ENCODE results near the gene VRK3.

The VRK3 gene

GRCh38 chr19:49985871-49986270 lies 39.3 kb downstream of the VRK3 start:
- no peaks in the 10 kb centered on the region for H3K4me1 ChIP-seq (ENCODE audit: insufficient read depth, low read length, severe bottlenecking)
- no peaks in the 10 kb centered on the region for H3K79me2 ChIP-seq (ENCODE audit: insufficient read depth, low read length)
- no peaks in the 10 kb centered on the region for H3K9me2 ChIP-seq (ENCODE audit: low read depth, low read length)
- H4K20me1 ChIP-seq (ENCODE audit: insufficient read depth, low read length) = no peaks in the 10 kb centered on the region
- H3K27ac ChIP-seq (ENCODE audit: low read depth, low read length, poor library complexity, severe bottlenecking) = no peak overlapping the region
- H3K27me3 ChIP-seq (ENCODE audit: insufficient read depth, low read length) = no peaks in the 10 kb centered on the region
- H3K9ac ChIP-seq (ENCODE audit: low read length) = no peak overlapping the region
- no peaks in the 10 kb centered on the region for H3K9me3 ChIP-seq (ENCODE audit: low read length)
- H3K4me3 ChIP-seq (ENCODE audit: low read depth, low read length, poor library complexity, severe bottlenecking) = no peak overlapping the region
- TF ChIP-seq EZH2 (IDR thresholded peaks at IDR 0.05; ENCODE audit: borderline replicate concordance, low read length) (no peak), CTCF (IDR thresholded peaks at IDR 0.05; ENCODE audit: low read length) (no peak)
- H2AFZ ChIP-seq (ENCODE audit: low read length) = no peak overlapping the region
- no peaks in the 10 kb centered on the region for H3F3A ChIP-seq (ENCODE audit: insufficient read depth, low read length)
- peaks cover 5% of the 10 kb centered on the region; the same call in 1 of the 2 replicates for H3K36me3 ChIP-seq (ENCODE audit: insufficient read depth, low read length)
- H3K4me2 ChIP-seq (ENCODE audit: low read length) = no peak overlapping the region

GRCh38 chr19:49984491-49984890 lies 40.7 kb downstream of the VRK3 start:
- TF ChIP-seq EZH2 (IDR thresholded peaks at IDR 0.05; ENCODE audit: borderline replicate concordance, low read length) (no peak), CTCF (IDR thresholded peaks at IDR 0.05; ENCODE audit: low read length) (no peak)
- Histone ChIP-seq H3F3A (ENCODE audit: insufficient read depth, low read length) (no peaks in the 10 kb centered on the region), H3K4me2 (ENCODE audit: low read length) (no peak overlapping the region), H3K9me3 (ENCODE audit: low read length) (no peaks in the 10 kb centered on the region), H3K4me3 (ENCODE audit: low read depth, low read length, poor library complexity, severe bottlenecking) (no peak overlapping the region), H3K27ac (ENCODE audit: low read depth, low read length, poor library complexity, severe bottlenecking) (no peak overlapping the region), H3K27me3 (ENCODE audit: insufficient read depth, low read length) (no peaks in the 10 kb centered on the region), H3K4me1 (ENCODE audit: insufficient read depth, low read length, severe bottlenecking) (no peaks in the 10 kb centered on the region), H3K36me3 (ENCODE audit: insufficient read depth, low read length) (peaks cover 5% of the 10 kb centered on the region; the same call in 1 of the 2 replicates), H3K9me2 (ENCODE audit: low read depth, low read length) (no peaks in the 10 kb centered on the region), H3K79me2 (ENCODE audit: insufficient read depth, low read length) (no peaks in the 10 kb centered on the region), H4K20me1 (ENCODE audit: insufficient read depth, low read length) (no peaks in the 10 kb centered on the region), H2AFZ (ENCODE audit: low read length) (no peak overlapping the region), H3K9ac (ENCODE audit: low read length) (no peak overlapping the region)

GRCh38 chr19:49983645-49984229 lies 41.4 kb downstream of the VRK3 start:
- H3K79me2 ChIP-seq (ENCODE audit: insufficient read depth, low read length) = no peaks in the 10 kb centered on the region
- no peaks in the 10 kb centered on the region for H4K20me1 ChIP-seq (ENCODE audit: insufficient read depth, low read length)
- H3K9ac ChIP-seq (ENCODE audit: low read length) = no peak overlapping the region
- H3K9me3 ChIP-seq (ENCODE audit: low read length) = no peaks in the 10 kb centered on the region
- no peaks in the 10 kb centered on the region for H3F3A ChIP-seq (ENCODE audit: insufficient read depth, low read length)
- TF ChIP-seq CTCF (IDR thresholded peaks at IDR 0.05; ENCODE audit: low read length) = peak; percentile 96
- TF ChIP-seq EZH2 (IDR thresholded peaks at IDR 0.05; ENCODE audit: borderline replicate concordance, low read length) = no peak
- H3K27me3 ChIP-seq (ENCODE audit: insufficient read depth, low read length) = no peaks in the 10 kb centered on the region
- no peak overlapping the region for H2AFZ ChIP-seq (ENCODE audit: low read length)
- no peak overlapping the region for H3K4me3 ChIP-seq (ENCODE audit: low read depth, low read length, poor library complexity, severe bottlenecking)
- no peaks in the 10 kb centered on the region for H3K4me1 ChIP-seq (ENCODE audit: insufficient read depth, low read length, severe bottlenecking)
- peaks cover 5% of the 10 kb centered on the region; the same call in 1 of the 2 replicates for H3K36me3 ChIP-seq (ENCODE audit: insufficient read depth, low read length)
- no peak overlapping the region for H3K27ac ChIP-seq (ENCODE audit: low read depth, low read length, poor library complexity, severe bottlenecking)
- no peak overlapping the region for H3K4me2 ChIP-seq (ENCODE audit: low read length)
- H3K9me2 ChIP-seq (ENCODE audit: low read depth, low read length) = no peaks in the 10 kb centered on the region

Measured in OCI-LY1 (cell line).